NCI-H1105 (cell line): ENCODE data around the gene ACVR1.
"Not testable (repeated sequence)": the region's sequence is repeated elsewhere in the genome, so short reads cannot be mapped to it uniquely, and the experiment has no call there.

Experiments used
- DNase-seq: peaks from one replicate; lab custom pipeline; 2025; lab: John Stamatoyannopoulos, UW

The ACVR1 gene

GRCh38 chr2:157704148-157704547 lies 172.0 kb downstream of the ACVR1 start:
- DNase-seq: not testable (repeated sequence)

GRCh38 chr2:157699806-157700205 lies 176.3 kb downstream of the ACVR1 start:
- no peak for DNase-seq

- no peak for DNase-seq
Observed at GRCh38 chr2:157699009-157699408, 177.1 kb downstream of the ACVR1 start.

DNA sequence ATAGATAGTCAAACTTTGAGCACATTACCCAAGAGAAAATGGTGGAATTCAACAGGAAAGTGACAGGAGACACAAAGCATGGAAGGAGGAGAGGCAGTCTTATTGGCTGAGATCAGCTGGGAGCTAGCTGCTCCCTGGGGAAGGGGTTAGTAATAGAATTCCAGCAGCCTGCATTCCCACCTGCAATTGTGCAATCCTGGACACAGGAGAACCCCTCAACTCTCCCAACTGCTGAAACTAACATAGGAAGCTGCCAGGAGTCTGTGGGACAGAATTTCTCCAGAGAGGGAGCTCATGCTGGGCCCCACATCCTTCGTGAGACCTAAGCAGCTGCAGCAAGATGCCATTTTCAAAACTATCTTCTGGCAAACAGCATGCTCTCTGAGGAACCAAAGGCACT lies 177.7 kb downstream of the ACVR1 start:
- no peak for DNase-seq

GRCh38 chr2:157696036-157696435 lies 180.1 kb downstream of the ACVR1 start:
- no peak for DNase-seq

GRCh38 chr2:157692768-157693167 lies 183.4 kb downstream of the ACVR1 start:
- DNase-seq: no peak

GRCh38 chr2:157691695-157692094 lies 184.4 kb downstream of the ACVR1 start:
- no peak for DNase-seq

DNA sequence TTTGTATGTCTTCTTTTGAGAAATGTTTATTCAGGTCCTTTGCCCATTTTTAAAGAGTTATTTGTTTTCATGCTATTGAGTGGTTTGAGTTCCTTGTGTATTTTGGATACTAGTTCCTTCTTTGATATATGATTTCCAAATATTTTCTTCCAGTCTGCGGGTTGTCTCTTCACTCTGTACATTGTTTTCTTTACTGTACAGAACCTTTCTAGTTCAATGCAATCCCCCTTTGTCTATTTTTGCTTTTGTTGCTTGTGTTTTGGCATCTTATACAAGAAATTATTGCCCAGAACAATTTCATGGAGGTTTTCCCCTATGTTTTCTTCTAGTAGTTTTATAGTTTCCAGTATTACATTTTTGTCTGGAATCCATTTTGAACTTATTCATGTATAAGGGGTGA lies 185.0 kb downstream of the ACVR1 start:
- DNase-seq: no peak
